ENCODE results near the gene CAVIN2.

Gene CAVIN2

DNA sequence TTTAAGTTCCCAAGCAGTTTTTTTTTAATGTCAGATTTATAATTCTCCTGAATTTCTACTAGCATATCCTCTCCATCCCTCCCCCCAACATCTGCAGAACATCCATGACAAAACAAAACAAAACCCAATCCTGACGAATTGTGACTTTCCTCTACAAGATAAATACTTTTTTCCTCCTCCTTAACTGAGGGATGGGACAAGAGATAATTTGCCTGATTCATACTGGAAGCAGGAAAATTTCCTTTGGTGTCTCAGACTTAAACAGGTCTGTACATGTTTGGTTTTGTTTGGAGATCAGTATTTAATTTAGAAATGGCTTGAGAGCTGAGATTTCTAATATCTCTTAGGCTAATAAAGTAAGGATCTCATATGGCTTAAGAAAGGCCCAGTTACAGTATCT, 2.2 kb downstream of the CAVIN2 start:
- no peaks in the 10 kb centered on the region for H3F3A ChIP-seq (ENCODE audit: insufficient read depth, low read length)
- no peaks in the 10 kb centered on the region for H3K27me3 ChIP-seq (ENCODE audit: insufficient read depth, low read length)
- no peak overlapping the region for H3K9ac ChIP-seq (ENCODE audit: low read length)
- no peaks in the 10 kb centered on the region for H3K4me1 ChIP-seq (ENCODE audit: insufficient read depth, low read length, severe bottlenecking)
- H3K36me3 ChIP-seq (ENCODE audit: insufficient read depth, low read length) = no peaks in the 10 kb centered on the region
- H4K20me1 ChIP-seq (ENCODE audit: insufficient read depth, low read length) = no peaks in the 10 kb centered on the region
- H3K9me3 ChIP-seq (ENCODE audit: low read length) = no peaks in the 10 kb centered on the region
- no peak overlapping the region for H3K4me2 ChIP-seq (ENCODE audit: low read length)
- H2AFZ ChIP-seq (ENCODE audit: low read length) = no peak overlapping the region
- H3K9me2 ChIP-seq (ENCODE audit: low read depth, low read length) = no peaks in the 10 kb centered on the region
- H3K4me3 ChIP-seq (ENCODE audit: low read depth, low read length, poor library complexity, severe bottlenecking) = no peak overlapping the region
- no peaks in the 10 kb centered on the region for H3K79me2 ChIP-seq (ENCODE audit: insufficient read depth, low read length)
- no peak for TF ChIP-seq EZH2 (IDR thresholded peaks at IDR 0.05; ENCODE audit: borderline replicate concordance, low read length)
- TF ChIP-seq, protein P1, sequence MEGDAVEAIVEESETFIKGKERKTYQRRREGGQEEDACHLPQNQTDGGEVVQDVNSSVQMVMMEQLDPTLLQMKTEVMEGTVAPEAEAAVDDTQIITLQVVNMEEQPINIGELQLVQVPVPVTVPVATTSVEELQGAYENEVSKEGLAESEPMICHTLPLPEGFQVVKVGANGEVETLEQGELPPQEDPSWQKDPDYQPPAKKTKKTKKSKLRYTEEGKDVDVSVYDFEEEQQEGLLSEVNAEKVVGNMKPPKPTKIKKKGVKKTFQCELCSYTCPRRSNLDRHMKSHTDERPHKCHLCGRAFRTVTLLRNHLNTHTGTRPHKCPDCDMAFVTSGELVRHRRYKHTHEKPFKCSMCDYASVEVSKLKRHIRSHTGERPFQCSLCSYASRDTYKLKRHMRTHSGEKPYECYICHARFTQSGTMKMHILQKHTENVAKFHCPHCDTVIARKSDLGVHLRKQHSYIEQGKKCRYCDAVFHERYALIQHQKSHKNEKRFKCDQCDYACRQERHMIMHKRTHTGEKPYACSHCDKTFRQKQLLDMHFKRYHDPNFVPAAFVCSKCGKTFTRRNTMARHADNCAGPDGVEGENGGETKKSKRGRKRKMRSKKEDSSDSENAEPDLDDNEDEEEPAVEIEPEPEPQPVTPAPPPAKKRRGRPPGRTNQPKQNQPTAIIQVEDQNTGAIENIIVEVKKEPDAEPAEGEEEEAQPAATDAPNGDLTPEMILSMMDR (IDR thresholded peaks at IDR 0.05; ENCODE audit: low read length) = no peak
- no peak overlapping the region for H3K27ac ChIP-seq (ENCODE audit: low read depth, low read length, poor library complexity, severe bottlenecking)

- no peaks in the 10 kb centered on the region for H3K4me1 ChIP-seq (ENCODE audit: insufficient read depth, low read length, severe bottlenecking)
- H3K9me3 ChIP-seq (ENCODE audit: low read length) = no peaks in the 10 kb centered on the region
- no peak overlapping the region for H3K27ac ChIP-seq (ENCODE audit: low read depth, low read length, poor library complexity, severe bottlenecking)
- H4K20me1 ChIP-seq (ENCODE audit: insufficient read depth, low read length) = no peaks in the 10 kb centered on the region
- H3K36me3 ChIP-seq (ENCODE audit: insufficient read depth, low read length) = no peaks in the 10 kb centered on the region
- no peaks in the 10 kb centered on the region for H3F3A ChIP-seq (ENCODE audit: insufficient read depth, low read length)
- no peak for TF ChIP-seq EZH2 (IDR thresholded peaks at IDR 0.05; ENCODE audit: borderline replicate concordance, low read length)
- TF ChIP-seq, protein P1 (IDR thresholded peaks at IDR 0.05; ENCODE audit: low read length) = no peak
- no peaks in the 10 kb centered on the region for H3K9me2 ChIP-seq (ENCODE audit: low read depth, low read length)
- no peak overlapping the region for H2AFZ ChIP-seq (ENCODE audit: low read length)
- no peak overlapping the region for H3K9ac ChIP-seq (ENCODE audit: low read length)
- no peak overlapping the region for H3K4me2 ChIP-seq (ENCODE audit: low read length)
- H3K27me3 ChIP-seq (ENCODE audit: insufficient read depth, low read length) = no peaks in the 10 kb centered on the region
- no peak overlapping the region for H3K4me3 ChIP-seq (ENCODE audit: low read depth, low read length, poor library complexity, severe bottlenecking)
- no peaks in the 10 kb centered on the region for H3K79me2 ChIP-seq (ENCODE audit: insufficient read depth, low read length)
Measured at GRCh38 chr2:191840921-191841320, 6.0 kb downstream of the CAVIN2 start.

- H3K9ac ChIP-seq (ENCODE audit: low read length) = no peak overlapping the region
- H3K9me3 ChIP-seq (ENCODE audit: low read length) = no peaks in the 10 kb centered on the region
- no peak overlapping the region for H3K27ac ChIP-seq (ENCODE audit: low read depth, low read length, poor library complexity, severe bottlenecking)
- H3K27me3 ChIP-seq (ENCODE audit: insufficient read depth, low read length) = no peaks in the 10 kb centered on the region
- no peaks in the 10 kb centered on the region for H3K4me1 ChIP-seq (ENCODE audit: insufficient read depth, low read length, severe bottlenecking)
- H3K36me3 ChIP-seq (ENCODE audit: insufficient read depth, low read length) = no peaks in the 10 kb centered on the region
- no peaks in the 10 kb centered on the region for H3K79me2 ChIP-seq (ENCODE audit: insufficient read depth, low read length)
- no peak overlapping the region for H3K4me3 ChIP-seq (ENCODE audit: low read depth, low read length, poor library complexity, severe bottlenecking)
- H3F3A ChIP-seq (ENCODE audit: insufficient read depth, low read length) = no peaks in the 10 kb centered on the region
- no peaks in the 10 kb centered on the region for H3K9me2 ChIP-seq (ENCODE audit: low read depth, low read length)
- TF ChIP-seq EZH2 (IDR thresholded peaks at IDR 0.05; ENCODE audit: borderline replicate concordance, low read length) = no peak
- TF ChIP-seq, protein P1 (IDR thresholded peaks at IDR 0.05; ENCODE audit: low read length) = no peak
- no peak overlapping the region for H2AFZ ChIP-seq (ENCODE audit: low read length)
- H3K4me2 ChIP-seq (ENCODE audit: low read length) = no peak overlapping the region
- no peaks in the 10 kb centered on the region for H4K20me1 ChIP-seq (ENCODE audit: insufficient read depth, low read length)
Measured at GRCh38 chr2:191839918-191840804, 6.7 kb downstream of the CAVIN2 start.

Measured in OCI-LY1 (cell line).